Vagina (tissue), 2 donors: ENCODE data around the gene ROCK2. TPM values are rescaled to one million over a fixed set of nuclear protein-coding genes. Genes with fewer than 3 reads are reported as not detected.

Experiments used
- DNase-seq, 2 donors: peaks; one replicate each; pipeline ENCODE4 v3.0.0-alpha.2; 2017; ENCODE audit errors: extremely low spot score in 2 of 2
- H3K27ac ChIP-seq: fragments of 200-600 bp; sonication (generic); one replicate; pipeline ENCODE4 v1.5.1; 2019
- H3K27me3 ChIP-seq: fragments of 200-600 bp; sonication (generic); one replicate; pipeline ENCODE4 v1.5.1; 2019
- H3K36me3 ChIP-seq, 2 donors: fragments of 200-600 bp; sonication (generic); one replicate each; pipeline ENCODE4 v1.5.1; 2017 to 2019
- H3K4me1 ChIP-seq: fragments of 200-600 bp; sonication (generic); one replicate; pipeline ENCODE4 v1.5.1; 2019
- H3K4me3 ChIP-seq, 2 donors: fragments of 200-600 bp; sonication (generic); 1 replicate in 1 of 2; 2 replicates in 1 of 2; pipeline ENCODE4 v1.5.1; 2016 to 2019
- H3K9me3 ChIP-seq: fragments of 200-600 bp; sonication (generic); one replicate; pipeline ENCODE4 v1.5.1; 2019
- CTCF ChIP-seq, 3 experiments: fragments of 450-650 bp in 2 of 3; fragments of 200-600 bp in 1 of 3; sonication (generic) in 1 of 3; IDR thresholded peaks; one replicate each; pipeline ENCODE4 v1.5.1; 2017 to 2019; ENCODE audit warnings: antibody characterized with exemption in 3 of 3, mild to moderate bottlenecking in 2 of 3, moderate library complexity in 2 of 3
- POLR2A ChIP-seq, 2 donors: fragments of 450-650 bp; IDR thresholded peaks; one replicate each; pipeline ENCODE4 v1.6.1; 2017; ENCODE audit warnings: antibody characterized with exemption in 2 of 2, mild to moderate bottlenecking in 2 of 2, moderate library complexity in 2 of 2
- POLR2AphosphoS5 ChIP-seq, 2 donors: sonication (generic); formaldehyde crosslinking; IDR thresholded peaks; one replicate each; pipeline ENCODE4 v1.9.0; 2017; ENCODE audit warnings: antibody characterized with exemption in 2 of 2, mild to moderate bottlenecking in 2 of 2, low read depth in 1 of 2; ENCODE audit not compliant: insufficient read depth in 1 of 2
- intact Hi-C: fragments of 100-400 bp; cut with DNase I; formaldehyde crosslinking; loops from one replicate; pipeline ENCODE4 v1.15.1; 2023
- total RNA-seq: library from RNA; depleted of rRNA; stranded (reverse); fragments of >200 nt; gene quantifications from one replicate; pipeline ENCODE4 v1.2.3, GENCODE V29; 2016

ROCK2 gene
- total RNA-seq, 1 donor from 2014 or later: 49.4 TPM

- Histone ChIP-seq H3K4me3 (no peak overlapping the region), H3K4me1 (no peaks in the 10 kb centered on the region), H3K27me3 (no peaks in the 10 kb centered on the region), H3K9me3 (no peaks in the 10 kb centered on the region), H3K36me3 (peaks cover 0 to 36% of the 10 kb centered on the region in 2 donors), H3K27ac (no peak overlapping the region)
- no peak for DNase-seq
- intact Hi-C loops: no loop called here
- TF ChIP-seq CTCF (IDR thresholded peaks at IDR 0.05): no peak
- no peak for TF ChIP-seq POLR2AphosphoS5 (IDR thresholded peaks at IDR 0.05; ENCODE audit: insufficient read depth in 1 of 2, low read depth in 1 of 2)
- TF ChIP-seq POLR2A (IDR thresholded peaks at IDR 0.05): no peak
Observed at GRCh38 chr2:11215407-11215806, 129.0 kb downstream of the ROCK2 start.

- Histone ChIP-seq H3K4me1 (no peaks in the 10 kb centered on the region), H3K4me3 (no peak overlapping the region), H3K36me3 (peaks cover 0 to 35% of the 10 kb centered on the region in 2 donors), H3K9me3 (no peaks in the 10 kb centered on the region), H3K27ac (no peak overlapping the region), H3K27me3 (no peaks in the 10 kb centered on the region)
- TF ChIP-seq POLR2AphosphoS5 (IDR thresholded peaks at IDR 0.05; ENCODE audit: insufficient read depth in 1 of 2, low read depth in 1 of 2) (no peak), CTCF (IDR thresholded peaks at IDR 0.05) (no peak), POLR2A (IDR thresholded peaks at IDR 0.05) (no peak)
- DNase-seq: no peak
- intact Hi-C loops: no loop called here
Observed at GRCh38 chr2:11214770-11215169, 129.7 kb downstream of the ROCK2 start.

- H3K27me3 ChIP-seq: no peaks in the 10 kb centered on the region
- no peak for TF ChIP-seq POLR2A (IDR thresholded peaks at IDR 0.05)
- no peak for TF ChIP-seq CTCF (IDR thresholded peaks at IDR 0.05)
- no peak for TF ChIP-seq POLR2AphosphoS5 (IDR thresholded peaks at IDR 0.05; ENCODE audit: insufficient read depth in 1 of 2, low read depth in 1 of 2)
- no peaks in the 10 kb centered on the region for H3K4me1 ChIP-seq
- H3K36me3 ChIP-seq: peaks cover 0 to 35% of the 10 kb centered on the region in 2 donors
- H3K9me3 ChIP-seq: no peaks in the 10 kb centered on the region
- no peak overlapping the region for H3K27ac ChIP-seq
- intact Hi-C loops: no loop called here
- no peak for DNase-seq
- no peak overlapping the region for H3K4me3 ChIP-seq
Observed at GRCh38 chr2:11213975-11214374, 130.5 kb downstream of the ROCK2 start.

GRCh38 chr2:11213090-11213638 lies 131.3 kb downstream of the ROCK2 start:
- no peak overlapping the region for H3K27ac ChIP-seq
- no peaks in the 10 kb centered on the region for H3K27me3 ChIP-seq
- DNase-seq: no peak
- intact Hi-C loops: no loop called here
- H3K9me3 ChIP-seq: no peaks in the 10 kb centered on the region
- H3K4me1 ChIP-seq: no peaks in the 10 kb centered on the region
- no peak overlapping the region for H3K4me3 ChIP-seq
- no peak for TF ChIP-seq CTCF (IDR thresholded peaks at IDR 0.05)
- TF ChIP-seq POLR2AphosphoS5 (IDR thresholded peaks at IDR 0.05; ENCODE audit: insufficient read depth in 1 of 2, low read depth in 1 of 2): no peak
- TF ChIP-seq POLR2A (IDR thresholded peaks at IDR 0.05): no peak
- H3K36me3 ChIP-seq: peaks cover 0 to 35% of the 10 kb centered on the region in 2 donors

- DNase-seq: no peak
- H3K4me1 ChIP-seq: no peaks in the 10 kb centered on the region
- H3K4me3 ChIP-seq: no peak overlapping the region
- no peaks in the 10 kb centered on the region for H3K9me3 ChIP-seq
- no peak for TF ChIP-seq CTCF (IDR thresholded peaks at IDR 0.05)
- no peak for TF ChIP-seq POLR2AphosphoS5 (IDR thresholded peaks at IDR 0.05; ENCODE audit: insufficient read depth in 1 of 2, low read depth in 1 of 2)
- TF ChIP-seq POLR2A (IDR thresholded peaks at IDR 0.05): no peak
- intact Hi-C loops: no loop called here
- peaks cover 0 to 34% of the 10 kb centered on the region in 2 donors for H3K36me3 ChIP-seq
- H3K27me3 ChIP-seq: no peaks in the 10 kb centered on the region
- no peak overlapping the region for H3K27ac ChIP-seq
Observed at GRCh38 chr2:11212645-11213044, 131.8 kb downstream of the ROCK2 start.
